Tibial artery (tissue), 4 donors: ENCODE measurements around the gene SNRPF.

Experiments
- DNase-seq, 2 donors: peaks; one replicate each; pipeline ENCODE4 v3.0.0-alpha.2; 2019
- H3K27ac ChIP-seq, 2 donors: fragments of 200-600 bp; sonication (generic) in 1 of 2; 1 replicate in 1 of 2; 2 replicates in 1 of 2; pipeline ENCODE4 v1.5.1; 2018 to 2019; ENCODE audit warnings: mild to moderate bottlenecking in 1 of 2
- H3K27me3 ChIP-seq, 2 donors: fragments of 200-600 bp; sonication (generic) in 1 of 2; one replicate each; pipeline versions ENCODE4 v1.5.1 to v1.6.0; 2016 to 2019
- H3K36me3 ChIP-seq, 3 donors: fragments of 200-600 bp; sonication (generic) in 2 of 3; one replicate each; pipeline ENCODE4 v1.5.1; 2016 to 2019; ENCODE audit warnings: mild to moderate bottlenecking in 2 of 3
- H3K4me1 ChIP-seq, 4 donors: fragments of 200-600 bp; sonication (generic) in 2 of 4; 1 replicate in 3 of 4; 2 replicates in 1 of 4; pipeline ENCODE4 v1.5.1; 2016 to 2019
- H3K4me3 ChIP-seq, 2 donors: fragments of 200-600 bp; sonication (generic) in 1 of 2; 1 replicate in 1 of 2; 2 replicates in 1 of 2; pipeline ENCODE4 v1.5.1; 2018 to 2019; ENCODE audit warnings: mild to moderate bottlenecking in 2 of 2
- H3K9me3 ChIP-seq, 3 donors: fragments of 200-600 bp; sonication (generic) in 1 of 3; one replicate each; pipeline ENCODE4 v1.5.1; 2016 to 2019
- CTCF ChIP-seq, 2 experiments: fragments of 200-600 bp in 1 of 2; fragments of 450-650 bp in 1 of 2; IDR thresholded peaks; one replicate each; pipeline ENCODE4 v1.5.1; 2017 to 2019; ENCODE audit warnings: antibody characterized with exemption in 2 of 2, mild to moderate bottlenecking in 1 of 2, moderate library complexity in 1 of 2
- intact Hi-C: fragments of 100-400 bp; cut with DNase I; formaldehyde crosslinking; loops from one replicate; pipeline ENCODE4 v1.15.0; 2023; ENCODE audit warnings: low total_unique reads

The SNRPF gene

GRCh38 chr12:95877622-95878021 lies 18.9 kb downstream of the SNRPF start:
- H3K36me3 ChIP-seq, result peaks cover 0 to 7% (median 4%) of the 10 kb centered on the region in 3 donors
- H3K4me1 ChIP-seq, result no peaks in the 10 kb centered on the region
- no peaks in the 10 kb centered on the region for H3K27me3 ChIP-seq
- no peak for DNase-seq
- no peak overlapping the region for H3K4me3 ChIP-seq
- no peaks in the 10 kb centered on the region for H3K9me3 ChIP-seq
- intact Hi-C loops, result no loop called here
- no peak overlapping the region for H3K27ac ChIP-seq
- no peak for TF ChIP-seq CTCF (IDR thresholded peaks at IDR 0.05)

- Histone ChIP-seq H3K4me1 (no peaks in the 10 kb centered on the region), H3K9me3 (peaks cover 0 to 8% (median 0%) of the 10 kb centered on the region in 3 donors)
- TF ChIP-seq CTCF (IDR thresholded peaks at IDR 0.05), result no peak
Observed at GRCh38 chr12:95880895-95881294, 22.1 kb downstream of the SNRPF start.

GRCh38 chr12:95881331-95881955 lies 22.7 kb downstream of the SNRPF start:
- Histone ChIP-seq H3K9me3 (peaks cover 0 to 8% (median 0%) of the 10 kb centered on the region in 3 donors), H3K4me1 (no peaks in the 10 kb centered on the region), H3K27ac (no peak overlapping the region), H3K27me3 (no peaks in the 10 kb centered on the region), H3K36me3 (no peaks in the 10 kb centered on the region), H3K4me3 (no peak overlapping the region)
- DNase-seq, result no peak
- intact Hi-C loops, result no loop called here
- TF ChIP-seq CTCF (IDR thresholded peaks at IDR 0.05), result no peak

More at GRCh38 chr12:95880895-95881294, 22.1 kb downstream of the SNRPF start:
- Histone ChIP-seq H3K36me3 (no peaks in the 10 kb centered on the region), H3K27ac (no peak overlapping the region), H3K27me3 (no peaks in the 10 kb centered on the region), H3K4me3 (no peak overlapping the region)
- no peak for DNase-seq
- intact Hi-C loops, result no loop called here

- Histone ChIP-seq H3K9me3 (peaks cover 0 to 8% (median 0%) of the 10 kb centered on the region in 3 donors), H3K27ac (no peak overlapping the region), H3K4me1 (no peaks in the 10 kb centered on the region), H3K4me3 (no peak overlapping the region), H3K36me3 (no peaks in the 10 kb centered on the region), H3K27me3 (no peaks in the 10 kb centered on the region)
- no peak for TF ChIP-seq CTCF (IDR thresholded peaks at IDR 0.05)
- no peak for DNase-seq
- intact Hi-C loops, result no loop called here
Observed at GRCh38 chr12:95882080-95882479, 23.3 kb downstream of the SNRPF start.

- intact Hi-C loops, result no loop called here
- H3K27ac ChIP-seq, result no peak overlapping the region
- H3K27me3 ChIP-seq, result no peaks in the 10 kb centered on the region
- TF ChIP-seq CTCF (IDR thresholded peaks at IDR 0.05), result no peak
- H3K36me3 ChIP-seq, result no peaks in the 10 kb centered on the region
- no peak overlapping the region for H3K4me3 ChIP-seq
- peaks cover 0 to 8% (median 0%) of the 10 kb centered on the region in 3 donors for H3K9me3 ChIP-seq
- no peak for DNase-seq
- no peaks in the 10 kb centered on the region for H3K4me1 ChIP-seq
Observed at GRCh38 chr12:95882873-95883272, 24.1 kb downstream of the SNRPF start.
